Activated naive CD8-positive, alpha-beta T cell treated with anti-CD3 and anti-CD28 coated beads, Interleukin-2, amount 10 ng/mL, durations not matched to agents 7 days and 5 days (primary cell): ENCODE results near the gene ACOT7. TPM values are rescaled to one million over a fixed set of nuclear protein-coding genes. Genes with fewer than 3 reads are reported as not detected.
"Not testable (repeated sequence)": the region's sequence is repeated elsewhere in the genome, so short reads cannot be mapped to it uniquely, and the experiment has no call there.

Experiments used
- ATAC-seq: fragments of 150-1000 bp; cut with Tn5 transposase; one replicate; pipeline ENCODE4 v1.10.0; 2021; ENCODE audit warnings: low read depth, moderate library complexity
- POLR2A ChIA-PET: fragments of 350-600 bp; sonication (Branson Sonifier 250); formaldehyde crosslinking; loops from one replicate; lab custom pipeline; 2021; ENCODE audit warnings: antibody characterized with exemption; lab: Charles Lee
- DNase-seq: peaks from one replicate; pipeline ENCODE4 v3.0.0; 2021
- H3K27ac Mint-ChIP-seq: one replicate; pipeline ENCODE4 v1.8.0; 2022; ENCODE audit warnings: mild to moderate bottlenecking, mixed read lengths
- H3K27me3 Mint-ChIP-seq: one replicate; pipeline ENCODE4 v1.8.0; 2022; ENCODE audit warnings: mild to moderate bottlenecking, moderate library complexity, mixed read lengths
- H3K36me3 Mint-ChIP-seq: one replicate; pipeline ENCODE4 v1.8.0; 2021; ENCODE audit warnings: mild to moderate bottlenecking, mixed read lengths
- H3K4me1 Mint-ChIP-seq: one replicate; pipeline ENCODE4 v1.8.0; 2021; ENCODE audit warnings: mixed read lengths
- H3K4me3 Mint-ChIP-seq: one replicate; pipeline ENCODE4 v1.8.0; 2022; ENCODE audit warnings: mild to moderate bottlenecking, moderate library complexity, mixed read lengths
- H3K9me3 Mint-ChIP-seq: one replicate; pipeline ENCODE4 v1.8.0; 2021; ENCODE audit warnings: mixed read lengths
- total RNA-seq, 2 experiments: library from RNA; stranded (reverse); gene quantifications; one replicate each; pipeline ENCODE4 v1.2.3, GENCODE V29; 2021

The ACOT7 gene
- total RNA-seq, 2 experiments from 2014 or later, result 43.9 to 52.8 TPM

GRCh38 chr1:6239213-6239752 lies 154.3 kb downstream of the ACOT7 start:
- ATAC-seq, result no peak
- H3K9me3 Mint-ChIP-seq, result no peaks in the 10 kb centered on the region
- peaks cover 54% of the 10 kb centered on the region for H3K27me3 Mint-ChIP-seq
- H3K27ac Mint-ChIP-seq, result no peak overlapping the region
- no peak overlapping the region for H3K4me3 Mint-ChIP-seq
- DNase-seq, result no peak
- POLR2A ChIA-PET, result no interaction called here
- H3K36me3 Mint-ChIP-seq, result no peaks in the 10 kb centered on the region
- peaks cover 16% of the 10 kb centered on the region for H3K4me1 Mint-ChIP-seq

- POLR2A ChIA-PET, result interaction anchor here (0.6 to 0.8 kb wide), 3 partner anchors 38 to 122 kb away, joined by 3 read pairs; no protein-coding TSS in a partner anchor
- no peak for ATAC-seq
- H3K27ac Mint-ChIP-seq, result no peak overlapping the region
These were observed 156.5 kb downstream of the ACOT7 start for GRCh38 chr1:6237093-6237492.

DNA sequence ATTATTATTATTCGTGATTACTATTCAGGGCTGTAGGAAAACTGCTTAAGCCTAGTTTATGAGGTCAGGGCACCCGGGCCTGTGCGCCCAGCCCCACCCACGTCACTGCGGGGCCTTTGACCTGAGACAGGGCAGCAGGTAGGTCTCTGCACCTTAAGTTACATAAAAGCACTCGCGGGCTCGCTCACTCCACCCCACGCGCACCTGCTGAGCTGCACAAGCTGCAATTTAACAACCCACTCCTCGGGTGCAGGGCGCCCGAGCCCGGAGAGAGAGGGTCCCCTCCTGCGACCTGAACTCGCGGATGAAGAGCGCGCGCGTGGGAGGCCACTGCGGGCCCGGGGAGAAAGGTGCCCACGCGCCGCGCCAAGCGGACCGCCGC lies 158.3 kb downstream of the ACOT7 start:
- POLR2A ChIA-PET, result interaction anchor here (0.6 to 1.5 kb wide), 7 partner anchors 11 to 245 kb away, joined by 3 to 4 read pairs (median 3); partner anchors contain the start of gene ACOT7
- peak; percentile 53 for DNase-seq
- Mint-ChIP-seq H3K27me3 (peaks cover 23% of the 10 kb centered on the region), H3K9me3 (no peaks in the 10 kb centered on the region), H3K4me3 (peak overlapping the region; percentile 92), H3K27ac (peak overlapping the region; percentile 81), H3K4me1 (peaks cover 19% of the 10 kb centered on the region), H3K36me3 (peaks cover 6% of the 10 kb centered on the region)
- ATAC-seq, result peak; percentile 6

More at GRCh38 chr1:6237093-6237492, 156.5 kb downstream of the ACOT7 start:
- Mint-ChIP-seq H3K4me3 (peak overlapping the region; percentile 25), H3K36me3 (peaks cover 6% of the 10 kb centered on the region), H3K27me3 (peaks cover 38% of the 10 kb centered on the region), H3K9me3 (no peaks in the 10 kb centered on the region), H3K4me1 (peaks cover 23% of the 10 kb centered on the region)
- no peak for DNase-seq

DNA sequence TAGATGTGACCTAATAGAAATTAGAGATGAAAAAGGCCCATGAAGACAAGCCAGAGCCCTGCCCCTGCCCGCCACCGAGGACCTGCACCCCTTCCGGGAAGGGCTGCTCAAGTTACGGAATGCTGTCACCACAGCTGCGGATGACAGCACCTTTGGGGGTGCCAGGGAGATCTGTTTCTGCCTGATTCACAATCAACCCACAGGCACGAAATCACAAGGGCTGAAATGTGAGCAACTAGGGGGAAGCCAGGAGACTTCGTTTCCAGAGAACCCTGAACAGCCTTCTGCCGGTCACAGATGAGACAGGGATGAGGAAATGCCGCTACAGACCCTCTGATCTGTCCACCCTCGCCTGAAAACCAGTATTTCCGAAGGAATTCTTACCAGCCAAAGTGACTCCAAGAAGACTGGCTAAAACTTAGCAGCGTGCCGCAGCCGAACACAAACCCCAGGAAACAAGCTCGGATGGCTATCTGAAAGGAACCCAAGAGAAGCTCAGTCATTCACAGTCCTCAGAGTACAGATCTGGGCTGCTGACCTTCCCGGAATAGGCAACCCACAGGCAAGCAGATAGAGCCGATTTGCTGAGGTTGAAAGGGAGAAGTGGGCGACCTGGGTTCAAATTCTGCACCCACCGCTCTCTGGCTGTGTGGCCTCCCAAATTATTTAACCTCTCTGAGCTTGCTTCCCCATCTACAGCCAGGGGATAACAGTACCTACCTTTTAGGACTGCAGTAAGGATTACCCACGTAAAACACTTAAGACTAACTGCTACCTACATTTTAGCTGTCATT lies 158.9 kb downstream of the ACOT7 start:
- Mint-ChIP-seq H3K9me3 (no peaks in the 10 kb centered on the region), H3K27me3 (peaks cover 18% of the 10 kb centered on the region), H3K4me1 (peaks cover 19% of the 10 kb centered on the region), H3K27ac (peak overlapping the region; percentile 34), H3K36me3 (peaks cover 6% of the 10 kb centered on the region), H3K4me3 (peak overlapping the region; percentile 92)
- POLR2A ChIA-PET, result interaction anchor here (0.6 to 1.5 kb wide), 5 partner anchors 10 to 244 kb away, joined by 3 to 4 read pairs (median 3); partner anchors contain the start of gene ACOT7
- DNase-seq (no peak), ATAC-seq (no peak)

GRCh38 chr1:6233376-6233775 lies 160.2 kb downstream of the ACOT7 start:
- H3K4me1 Mint-ChIP-seq, result peaks cover 12% of the 10 kb centered on the region
- no peak overlapping the region for H3K4me3 Mint-ChIP-seq
- no peak for ATAC-seq
- no peak for DNase-seq
- POLR2A ChIA-PET, result interaction anchor here (0.7 kb wide), 1 partner anchor 27 kb away, joined by 3 read pairs; no protein-coding TSS in a partner anchor
- H3K36me3 Mint-ChIP-seq, result peaks cover 6% of the 10 kb centered on the region
- peaks cover 4% of the 10 kb centered on the region for H3K27me3 Mint-ChIP-seq
- no peaks in the 10 kb centered on the region for H3K9me3 Mint-ChIP-seq
- no peak overlapping the region for H3K27ac Mint-ChIP-seq

DNA sequence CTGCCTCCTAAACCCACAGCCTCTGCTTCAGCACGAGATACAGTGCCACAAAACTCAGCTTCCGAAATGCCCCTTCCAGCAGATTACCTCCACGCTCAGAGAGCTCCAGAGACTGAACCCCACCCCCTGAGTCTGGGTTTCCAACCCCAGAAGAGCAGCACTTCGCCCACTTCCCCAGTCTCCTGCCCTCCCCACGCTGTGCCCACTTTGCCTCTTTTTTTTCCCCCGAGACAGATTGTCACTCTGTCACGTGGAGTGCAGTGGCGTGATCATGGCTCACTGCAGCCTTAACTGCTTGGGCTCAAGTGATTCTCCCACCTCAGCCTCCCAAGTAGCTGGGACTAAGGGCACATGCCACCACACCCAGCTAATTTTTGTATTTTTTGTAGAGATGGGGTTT lies 167.9 kb downstream of the ACOT7 start:
- no peak overlapping the region for H3K4me3 Mint-ChIP-seq
- DNase-seq (no peak), ATAC-seq (no peak)
- H3K27me3 Mint-ChIP-seq, result no peaks in the 10 kb centered on the region
- no peak overlapping the region for H3K27ac Mint-ChIP-seq
- no peaks in the 10 kb centered on the region for H3K9me3 Mint-ChIP-seq
- POLR2A ChIA-PET, result no interaction called here
- H3K36me3 Mint-ChIP-seq, result peaks cover 8% of the 10 kb centered on the region
- H3K4me1 Mint-ChIP-seq, result peaks cover 2% of the 10 kb centered on the region

DNA sequence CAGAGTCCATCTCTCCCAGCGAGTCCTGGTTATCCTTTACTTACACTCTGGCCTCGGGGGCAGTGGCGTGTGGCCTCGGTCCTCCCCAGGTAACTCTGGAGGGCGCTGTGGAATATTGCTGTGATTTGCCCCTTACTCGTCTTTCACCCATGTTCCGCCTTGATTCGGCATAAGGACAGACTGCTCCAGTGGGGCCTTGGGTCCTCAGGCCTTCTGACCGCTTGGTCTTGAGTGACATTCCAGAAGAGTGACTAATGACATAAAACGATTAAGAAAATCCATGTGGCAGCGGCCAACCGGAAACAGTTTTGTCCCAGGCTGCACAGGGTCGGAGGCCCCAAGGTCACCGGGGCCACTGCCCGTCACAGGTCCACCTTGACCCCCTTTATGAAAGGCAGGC lies 168.8 kb downstream of the ACOT7 start:
- Mint-ChIP-seq H3K9me3 (no peaks in the 10 kb centered on the region), H3K36me3 (peaks cover 8% of the 10 kb centered on the region), H3K27ac (no peak overlapping the region), H3K4me1 (peaks cover 2% of the 10 kb centered on the region), H3K27me3 (no peaks in the 10 kb centered on the region), H3K4me3 (no peak overlapping the region)
- no peak for DNase-seq
- no peak for ATAC-seq
- POLR2A ChIA-PET, result interaction anchor here (1.2 kb wide), 1 partner anchor 10 kb away, joined by 4 read pairs; no protein-coding TSS in a partner anchor

- no peaks in the 10 kb centered on the region for H3K27me3 Mint-ChIP-seq
- peaks cover 2% of the 10 kb centered on the region for H3K4me1 Mint-ChIP-seq
- no peaks in the 10 kb centered on the region for H3K9me3 Mint-ChIP-seq
- DNase-seq (no peak), ATAC-seq (no peak)
- H3K27ac Mint-ChIP-seq, result no peak overlapping the region
- peaks cover 8% of the 10 kb centered on the region for H3K36me3 Mint-ChIP-seq
- H3K4me3 Mint-ChIP-seq, result no peak overlapping the region
- POLR2A ChIA-PET, result interaction anchor here (1.2 kb wide), 1 partner anchor 11 kb away, joined by 4 read pairs; no protein-coding TSS in a partner anchor
These were observed 169.9 kb downstream of the ACOT7 start for GRCh38 chr1:6223617-6224016.

- no peak for ATAC-seq
- H3K36me3 Mint-ChIP-seq, result peaks cover 8% of the 10 kb centered on the region
- H3K4me3 Mint-ChIP-seq, result no peak overlapping the region
- no peak for DNase-seq
- H3K27me3 Mint-ChIP-seq, result no peaks in the 10 kb centered on the region
- peaks cover 2% of the 10 kb centered on the region for H3K4me1 Mint-ChIP-seq
- POLR2A ChIA-PET, result interaction anchor here (0.9 kb wide), 1 partner anchor 12 kb away, joined by 3 read pairs; no protein-coding TSS in a partner anchor
- H3K27ac Mint-ChIP-seq, result no peak overlapping the region
- H3K9me3 Mint-ChIP-seq, result no peaks in the 10 kb centered on the region
These were observed 170.9 kb downstream of the ACOT7 start for GRCh38 chr1:6222636-6223035.

- ATAC-seq (no peak), DNase-seq (no peak)
- no peak overlapping the region for H3K4me3 Mint-ChIP-seq
- POLR2A ChIA-PET, result no interaction called here
- no peak overlapping the region for H3K27ac Mint-ChIP-seq
- H3K9me3 Mint-ChIP-seq, result no peaks in the 10 kb centered on the region
- peaks cover under 1% of the 10 kb centered on the region for H3K4me1 Mint-ChIP-seq
- H3K27me3 Mint-ChIP-seq, result no peaks in the 10 kb centered on the region
- H3K36me3 Mint-ChIP-seq, result peaks cover 6% of the 10 kb centered on the region
These were observed 172.3 kb downstream of the ACOT7 start for GRCh38 chr1:6221210-6221784.

DNA sequence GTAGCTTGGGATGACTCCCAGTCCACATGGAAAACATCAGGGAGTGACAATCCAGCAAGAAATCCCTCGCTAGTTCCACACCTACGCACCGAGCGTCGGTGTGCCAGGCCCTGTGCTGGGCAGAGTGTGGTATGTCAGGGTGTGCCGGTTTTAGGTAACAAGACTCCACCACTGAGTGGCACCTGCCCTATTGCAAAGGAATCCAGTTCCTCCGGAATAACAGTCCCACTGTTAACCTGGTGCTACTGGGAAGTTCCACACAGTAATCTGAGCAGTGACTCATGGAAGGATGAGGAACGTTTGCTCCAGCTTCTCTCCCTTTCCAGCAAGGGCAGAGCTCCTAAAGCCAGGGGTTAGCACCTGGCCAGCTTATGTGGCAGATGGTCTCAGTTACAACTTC lies 173.3 kb downstream of the ACOT7 start:
- Mint-ChIP-seq H3K9me3 (no peaks in the 10 kb centered on the region), H3K4me1 (no peaks in the 10 kb centered on the region), H3K27ac (no peak overlapping the region), H3K4me3 (no peak overlapping the region), H3K36me3 (peaks cover 5% of the 10 kb centered on the region), H3K27me3 (no peaks in the 10 kb centered on the region)
- POLR2A ChIA-PET, result no interaction called here
- no peak for DNase-seq
- ATAC-seq, result no peak

GRCh38 chr1:6219641-6220040 lies 173.9 kb downstream of the ACOT7 start:
- H3K4me3 Mint-ChIP-seq, result not testable (repeated sequence)

GRCh38 chr1:6218375-6219164 lies 175.0 kb downstream of the ACOT7 start:
- no peaks in the 10 kb centered on the region for H3K9me3 Mint-ChIP-seq
- H3K27me3 Mint-ChIP-seq, result peaks cover 6% of the 10 kb centered on the region
- DNase-seq, result no peak
- peaks cover 1% of the 10 kb centered on the region for H3K36me3 Mint-ChIP-seq
- ATAC-seq, result no peak
- no peaks in the 10 kb centered on the region for H3K4me1 Mint-ChIP-seq
- POLR2A ChIA-PET, result no interaction called here
- H3K27ac Mint-ChIP-seq, result no peak overlapping the region
- no peak overlapping the region for H3K4me3 Mint-ChIP-seq

More at GRCh38 chr1:6219641-6220040, 173.9 kb downstream of the ACOT7 start:
- H3K27me3 Mint-ChIP-seq, ATAC-seq, H3K9me3 Mint-ChIP-seq, DNase-seq, H3K36me3 Mint-ChIP-seq, H3K4me1 Mint-ChIP-seq, POLR2A ChIA-PET, H3K27ac Mint-ChIP-seq: not testable (repeated sequence)
